GM12865 (cell line): ENCODE results near the gene PEX5.

Experiments used
- DNase-seq: peaks from one replicate; pipeline ENCODE4 v3.0.0; 2010; ENCODE audit warnings: low read depth
- H3K4me3 ChIP-seq: 2 replicates; pipeline ENCODE4 v1.5.1; 2011; ENCODE audit warnings: mild to moderate bottlenecking, low read depth, low read length, control low read depth
- CTCF ChIP-seq: IDR thresholded peaks from 2 replicates; pipeline ENCODE4 v1.5.1; 2011; ENCODE audit warnings: low read length, control low read depth, low read depth, inconsistent platforms; ENCODE audit not compliant: insufficient read depth; ENCODE audit errors: missing control alignments

The PEX5 gene

GRCh38 chr12:7145671-7146070, 43.8 kb upstream of the PEX5 start:
- TF ChIP-seq CTCF, result no peak
- DNase-seq, result no peak
- H3K4me3 ChIP-seq, result no peak overlapping the region

DNA sequence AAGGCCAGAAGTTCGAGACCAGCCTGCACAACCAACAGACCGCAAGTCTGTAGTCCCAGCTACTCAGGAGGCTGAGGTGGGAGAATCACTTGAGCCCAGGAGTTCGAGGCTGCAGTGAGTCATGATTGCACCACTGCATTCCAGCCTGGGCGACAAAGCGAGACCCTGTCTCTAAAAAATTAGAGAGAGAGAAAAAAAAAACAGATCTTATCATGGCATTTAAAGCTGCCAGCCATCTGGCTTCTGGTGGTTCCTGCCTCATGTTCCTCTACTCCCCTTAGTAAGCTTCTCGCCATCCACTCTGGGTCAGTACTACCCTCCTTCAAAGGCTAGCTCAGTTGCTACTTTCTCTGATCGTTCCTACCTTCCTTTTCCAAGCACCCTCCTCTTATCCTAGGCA, 43.3 kb upstream of the PEX5 start:
- DNase-seq, result no peak
- H3K4me3 ChIP-seq, result no peak overlapping the region
- no peak for TF ChIP-seq CTCF

DNA sequence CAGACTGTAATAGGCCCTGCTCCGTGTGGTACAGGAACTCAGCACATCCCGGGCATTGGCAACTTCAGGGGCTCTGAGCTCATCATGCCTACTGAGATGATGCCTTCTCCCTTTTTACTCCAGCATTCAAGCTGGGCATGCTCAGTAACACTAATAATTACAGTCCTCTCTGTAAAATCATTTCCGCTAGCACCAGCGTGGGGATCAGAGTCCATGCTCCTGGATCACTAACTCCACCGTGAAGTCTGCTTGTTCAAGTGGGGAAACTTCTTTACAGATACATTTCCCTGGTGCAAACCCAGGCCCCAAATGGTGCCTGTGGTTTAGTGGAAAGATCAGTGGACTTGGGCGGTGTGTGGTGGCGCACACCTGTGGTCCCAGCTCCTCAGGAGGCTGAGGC, 42.6 kb upstream of the PEX5 start:
- no peak for TF ChIP-seq CTCF
- H3K4me3 ChIP-seq, result no peak overlapping the region
- no peak for DNase-seq

DNA sequence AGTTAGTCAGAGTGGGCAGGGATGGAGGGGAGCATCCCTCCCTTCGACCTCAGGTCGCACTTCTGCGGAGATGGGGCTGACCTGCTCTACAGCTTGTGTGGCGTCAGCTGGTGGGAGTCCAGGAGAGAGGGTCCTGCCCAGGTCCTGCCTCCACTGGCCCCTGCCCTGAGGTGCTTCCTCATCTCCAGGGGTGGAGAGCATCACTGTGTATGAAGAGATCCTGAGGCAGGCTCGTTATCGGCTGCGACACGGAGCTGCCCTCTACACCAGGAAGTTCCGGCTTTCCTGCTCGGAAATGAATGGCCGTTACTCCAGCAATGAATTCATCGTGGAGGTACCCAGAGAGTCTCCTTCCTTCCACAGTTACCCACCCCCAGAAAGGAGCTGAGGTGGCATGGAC, 39.1 kb upstream of the PEX5 start:
- DNase-seq, result no peak
- H3K4me3 ChIP-seq, result no peak overlapping the region
- no peak for TF ChIP-seq CTCF

DNA sequence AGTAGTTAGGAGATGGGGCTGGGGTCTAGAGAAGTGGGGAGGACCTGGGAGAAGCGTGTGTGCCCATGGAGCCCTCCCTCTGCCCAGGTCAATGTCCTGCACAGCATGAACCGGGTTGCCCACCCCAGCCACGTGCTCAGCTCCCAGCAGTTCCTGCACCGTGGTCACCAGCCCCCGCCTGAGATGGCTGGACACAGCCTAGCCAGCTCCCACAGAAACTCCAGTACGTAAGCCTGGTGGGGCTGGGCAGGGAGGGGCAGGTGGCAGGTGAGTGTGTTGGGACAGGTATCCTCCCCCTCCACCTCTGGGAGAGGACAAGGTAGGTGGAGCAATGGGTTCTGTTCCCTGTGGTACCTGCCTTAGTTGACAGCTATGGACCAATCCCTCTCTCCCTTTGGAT, 38.6 kb upstream of the PEX5 start:
- no peak overlapping the region for H3K4me3 ChIP-seq
- no peak for DNase-seq
- TF ChIP-seq CTCF, result no peak

- no peak for TF ChIP-seq CTCF
- DNase-seq, result no peak
- no peak overlapping the region for H3K4me3 ChIP-seq
These were observed 38.0 kb upstream of the PEX5 start for GRCh38 chr12:7151532-7151931.

DNA sequence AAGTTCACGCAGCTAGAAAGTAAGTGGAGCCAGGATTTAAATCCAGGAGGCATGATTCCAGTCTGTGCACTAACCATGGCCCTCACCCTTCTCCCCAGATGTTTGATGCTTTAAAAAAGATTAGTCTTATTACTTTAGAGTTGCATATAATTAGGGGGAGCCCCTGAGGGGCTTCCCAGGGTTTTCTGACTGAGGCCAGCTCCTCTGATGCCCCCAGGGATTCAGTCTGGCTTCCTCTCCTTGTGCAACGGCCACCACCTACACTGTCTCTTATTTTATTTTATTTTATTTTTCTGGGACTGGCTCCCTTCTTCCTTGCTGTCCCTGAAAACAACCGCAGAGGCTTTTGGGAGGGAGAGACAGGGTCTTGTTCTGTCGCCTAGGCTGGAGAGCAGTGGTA, 36.7 kb upstream of the PEX5 start:
- TF ChIP-seq CTCF, result no peak
- H3K4me3 ChIP-seq, result no peak overlapping the region
- no peak for DNase-seq
